Measurements from ENCODE around the gene DOCK7.
"Not testable (repeated sequence)": the region's sequence is repeated elsewhere in the genome, so short reads cannot be mapped to it uniquely, and the experiment has no call there.

The DOCK7 gene

DNA sequence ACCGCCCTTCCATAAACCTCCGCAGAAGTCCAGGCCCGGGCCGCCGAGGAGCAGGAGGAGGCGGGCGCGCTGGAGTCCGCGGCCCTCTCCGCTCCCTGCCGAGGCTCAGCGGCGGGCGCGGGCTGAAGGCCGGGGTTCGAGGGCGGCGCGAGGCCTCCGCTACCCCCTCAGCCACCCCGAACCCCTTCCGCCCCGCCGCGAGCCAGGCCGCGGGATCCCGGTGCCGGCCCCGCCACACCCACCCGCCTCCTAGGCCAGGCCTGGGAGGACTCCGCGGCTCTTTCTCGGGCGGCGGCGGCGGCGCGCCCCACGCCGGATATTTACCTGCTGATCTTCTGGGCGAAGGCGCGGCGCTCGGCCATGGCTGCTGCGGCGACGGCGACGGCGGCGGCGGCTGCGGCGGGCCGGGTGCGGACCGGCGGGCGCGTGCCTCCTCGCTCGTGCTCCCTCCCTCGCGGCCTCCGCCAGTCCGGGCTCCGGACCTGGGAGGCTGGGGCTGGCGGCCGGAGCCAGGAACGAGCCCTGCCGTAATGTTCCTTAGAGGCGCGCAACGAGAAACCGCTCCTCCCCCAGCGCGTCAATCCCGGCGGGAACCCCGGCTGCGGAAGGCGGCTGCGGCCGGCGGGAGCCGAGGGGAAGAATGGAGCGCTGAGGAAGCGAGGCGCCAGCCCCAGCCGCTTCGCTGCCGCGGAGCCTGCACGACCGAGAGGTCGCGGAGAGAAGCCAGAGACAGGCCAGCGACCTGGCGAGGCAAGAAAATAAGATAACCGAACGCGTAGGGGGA is at the start of gene DOCK7:
Gene DOCK7, minus strand, starts transcription at position 484 of the 784 bp plus-strand sequence. Its CDS starts 122 bp downstream, at position 362.
- no peak for DNase-seq

DNA sequence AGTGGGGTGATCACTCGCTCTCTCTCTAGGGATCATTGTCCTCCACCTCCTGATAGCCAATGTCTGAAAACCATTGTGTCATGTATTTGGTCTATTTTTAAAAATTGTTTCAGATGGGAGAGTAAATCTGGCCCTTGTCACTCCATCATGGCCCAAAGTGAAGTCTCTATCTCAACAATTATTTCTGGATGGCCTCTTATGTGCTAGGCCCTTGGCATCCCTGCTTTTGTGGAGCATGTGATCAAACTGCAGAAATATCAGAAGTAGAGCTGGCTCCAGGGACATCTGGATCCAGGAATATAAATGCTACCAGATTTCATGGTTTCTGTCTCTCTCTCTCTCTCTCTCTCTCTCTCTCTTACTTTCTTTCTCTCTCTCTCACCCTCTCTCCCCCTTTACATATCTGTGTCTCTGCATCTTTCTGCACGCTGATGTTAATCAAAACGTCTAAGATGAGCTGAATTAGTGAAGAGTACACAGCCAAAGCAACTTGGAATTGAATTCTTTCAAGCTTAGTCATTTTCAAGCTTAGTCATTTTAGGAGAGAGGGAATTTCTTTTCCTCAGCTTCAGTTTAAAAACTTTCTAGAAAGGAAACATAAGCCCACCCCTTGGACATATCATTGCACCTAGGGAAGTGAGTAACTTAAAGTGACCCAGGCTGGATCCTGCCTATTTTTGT is 47.4 kb upstream of the DOCK7 start:
- no peak for DNase-seq

GRCh38 chr1:62732331-62732730 is 44.1 kb upstream of the DOCK7 start:
- DNase-seq, result no peak

GRCh38 chr1:62728963-62729362 is 40.8 kb upstream of the DOCK7 start:
- DNase-seq, result no peak

- DNase-seq, result no peak
Observed at GRCh38 chr1:62727656-62728407, 39.6 kb upstream of the DOCK7 start.

GRCh38 chr1:62726011-62726442 is 37.8 kb upstream of the DOCK7 start:
- no peak for DNase-seq

- DNase-seq, result no peak
Observed at GRCh38 chr1:62725255-62725654, 37.1 kb upstream of the DOCK7 start.

DNA sequence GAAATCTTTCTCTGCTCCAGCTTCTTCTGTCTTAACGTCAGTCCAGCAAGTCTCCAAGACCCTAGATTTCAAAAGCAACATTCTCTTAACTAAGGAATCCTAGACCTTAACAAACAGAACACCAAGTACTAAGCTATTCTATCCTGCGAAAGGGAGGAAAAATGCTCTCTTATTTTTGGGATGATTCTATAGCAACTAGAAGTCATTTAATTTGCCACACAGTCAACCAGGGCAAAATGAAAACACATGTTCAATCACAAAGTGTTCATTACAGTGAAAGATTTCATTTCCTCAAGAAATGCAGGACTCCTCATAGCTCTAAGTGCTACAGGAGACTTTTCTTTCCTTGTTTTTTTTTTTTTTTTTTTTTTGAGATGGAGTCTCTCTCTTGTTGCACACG is 36.2 kb upstream of the DOCK7 start:
- no peak for DNase-seq

DNA sequence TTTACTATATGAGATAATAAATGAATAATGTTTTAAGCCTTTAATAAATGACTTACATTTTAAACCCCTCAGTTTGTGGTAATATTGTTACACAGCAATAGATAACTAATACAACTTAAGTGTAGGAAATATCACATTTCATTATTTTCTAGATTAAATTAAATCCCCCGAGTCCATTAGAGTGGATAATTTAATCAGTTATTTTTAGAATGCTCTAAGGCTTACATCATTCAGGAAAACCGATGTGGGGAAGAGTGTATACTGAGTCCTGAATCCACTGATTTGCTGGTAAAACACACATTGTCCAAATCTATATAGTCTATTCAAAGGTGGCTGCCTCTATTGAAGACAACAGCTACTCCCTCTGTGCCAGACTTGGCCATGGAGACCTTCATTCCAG is 35.7 kb upstream of the DOCK7 start:
- no peak for DNase-seq

DNA sequence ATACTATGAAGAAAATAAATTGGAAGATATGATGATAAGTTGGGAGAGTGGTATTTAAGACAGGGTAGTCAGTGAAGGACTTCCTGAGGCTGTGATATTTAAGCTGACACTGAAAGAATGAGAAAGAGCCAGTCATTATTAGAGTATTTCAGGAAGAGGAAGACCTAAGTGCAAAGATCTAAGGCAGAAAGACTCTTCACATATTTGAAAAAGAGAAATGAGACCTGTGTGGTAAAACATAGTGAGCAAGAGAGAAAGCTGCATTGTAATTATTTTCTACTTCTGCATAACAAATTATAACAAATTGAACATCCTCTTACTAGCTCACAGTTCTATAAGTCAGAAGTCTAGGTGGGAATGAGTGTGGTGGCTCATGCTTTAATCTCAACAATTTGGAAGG is 34.6 kb upstream of the DOCK7 start:
- peak; percentile 37 for DNase-seq

GRCh38 chr1:62720946-62721554 is 32.9 kb upstream of the DOCK7 start:
- DNase-seq, result no peak

DNA sequence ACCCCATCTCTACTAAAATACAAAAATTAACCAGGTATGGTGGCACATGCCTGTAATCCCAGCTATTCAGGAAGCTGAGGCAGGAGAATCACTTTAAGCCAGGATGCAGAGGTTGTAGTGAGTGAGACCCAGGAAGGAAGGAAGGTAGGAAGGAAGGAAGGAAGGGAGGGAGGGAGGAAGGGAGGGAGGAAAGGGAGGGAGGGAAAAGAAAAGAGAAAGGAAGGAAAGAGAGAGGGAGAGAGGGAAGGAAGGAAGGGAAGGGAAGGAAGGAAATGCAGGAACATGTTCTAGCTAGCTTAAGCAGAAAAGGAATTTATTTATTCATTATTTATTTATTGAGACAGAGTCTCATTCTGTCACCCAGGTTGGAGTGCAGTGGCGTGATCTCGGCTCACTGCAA is 30.2 kb upstream of the DOCK7 start:
- not testable (repeated sequence) for DNase-seq

DNA sequence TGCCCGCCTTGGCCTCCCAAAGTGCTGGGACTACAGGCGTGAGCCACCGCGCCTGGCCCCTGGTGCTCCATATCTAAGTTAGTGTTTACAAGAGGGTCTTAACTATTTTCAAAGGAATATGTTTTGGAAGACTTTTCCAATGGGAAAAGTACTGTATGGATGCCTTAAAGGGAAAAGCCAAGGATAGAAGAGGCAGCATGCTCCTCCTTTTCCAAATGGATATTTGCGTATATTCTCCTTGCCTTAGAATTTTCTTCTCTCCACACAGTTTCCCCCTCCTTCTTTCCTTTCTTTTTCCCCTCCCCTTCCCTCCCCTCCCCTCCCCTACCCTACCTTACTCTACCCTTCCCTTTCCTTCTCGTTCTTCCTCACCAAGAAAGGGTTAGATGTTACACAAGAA is 29.3 kb upstream of the DOCK7 start:
- no peak for DNase-seq

DNA sequence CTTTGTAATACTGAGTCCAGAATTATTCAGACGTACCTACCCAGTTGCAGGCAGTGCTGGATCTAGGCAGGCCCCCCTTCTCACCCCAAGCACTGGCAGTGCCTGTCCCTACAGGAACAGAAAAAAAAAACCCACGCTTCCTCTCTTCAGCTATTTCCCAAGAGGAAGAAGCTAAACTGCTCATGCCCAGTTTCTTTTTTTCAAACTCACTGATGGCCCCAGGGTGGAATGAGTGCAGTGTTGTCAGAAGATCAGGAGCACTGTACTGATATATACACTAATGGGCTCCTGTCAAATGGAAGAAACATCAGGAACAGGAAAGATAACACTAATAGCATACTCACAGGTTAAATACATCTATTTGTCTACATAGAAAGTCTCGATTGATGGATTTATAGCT is 28.2 kb upstream of the DOCK7 start:
- no peak for DNase-seq

GRCh38 chr1:62712336-62713243 is 24.4 kb upstream of the DOCK7 start:
- no peak for DNase-seq

GRCh38 chr1:62707744-62708120 is 19.5 kb upstream of the DOCK7 start:
- DNase-seq, result no peak

DNA sequence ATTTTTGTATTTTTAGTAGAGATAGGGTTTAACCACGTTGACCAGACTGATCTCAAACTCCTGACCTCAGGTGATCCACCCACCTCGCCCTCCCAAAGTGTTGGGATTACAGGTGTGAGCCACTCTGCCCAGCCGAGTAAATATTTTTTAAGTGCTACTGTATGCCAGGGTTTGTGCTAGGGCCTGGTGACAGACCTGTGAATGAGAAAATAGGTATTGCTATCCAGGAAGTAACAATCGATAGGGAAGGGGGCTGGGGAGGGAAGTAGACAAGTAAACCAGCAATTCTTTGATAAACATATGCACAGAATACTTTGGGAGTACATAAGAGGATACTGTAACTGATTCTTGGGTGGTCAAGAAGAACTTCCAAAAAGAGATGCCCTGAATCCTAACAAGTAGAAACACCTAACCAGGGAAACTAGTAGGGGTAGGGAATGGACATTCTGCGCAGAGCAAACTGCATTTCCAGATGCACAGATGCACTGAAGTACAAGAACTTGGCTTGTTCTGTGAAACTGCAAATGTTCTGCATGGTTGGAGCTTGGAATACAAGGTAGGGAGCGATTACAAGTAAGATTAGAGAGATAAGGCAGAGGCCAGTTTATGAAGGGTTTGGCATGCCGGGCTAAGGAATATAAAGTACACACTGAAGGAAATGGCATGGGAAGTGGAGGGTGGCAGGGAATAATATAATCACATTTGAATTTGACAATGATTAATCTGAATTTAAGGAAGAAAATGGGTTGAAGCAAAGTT is 19.0 kb upstream of the DOCK7 start:
- no peak for DNase-seq

DNA sequence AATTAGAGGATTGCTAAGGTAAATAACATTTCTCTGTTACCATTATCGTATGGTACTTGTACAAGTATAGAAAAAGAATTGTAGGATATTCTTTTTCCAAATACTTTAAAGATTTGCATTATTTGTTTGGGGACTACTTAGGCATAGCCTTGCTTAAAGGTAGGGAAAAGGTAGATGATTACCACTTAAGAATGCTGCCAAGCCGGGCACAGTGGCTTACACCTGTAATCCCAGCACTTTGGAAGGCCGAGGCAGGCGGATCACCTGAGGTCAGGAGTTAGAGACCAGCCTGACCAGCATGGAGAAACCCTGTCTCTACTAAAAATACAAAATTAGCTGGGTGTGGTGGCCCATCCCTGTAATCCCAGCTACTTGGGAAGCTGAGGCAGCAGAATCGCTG is 10.0 kb upstream of the DOCK7 start:
- not testable (repeated sequence) for DNase-seq

GRCh38 chr1:62694479-62694878 is 6.3 kb upstream of the DOCK7 start:
- not testable (repeated sequence) for DNase-seq

GRCh38 chr1:62693123-62693522 is 4.9 kb upstream of the DOCK7 start:
- no peak for DNase-seq

DNA sequence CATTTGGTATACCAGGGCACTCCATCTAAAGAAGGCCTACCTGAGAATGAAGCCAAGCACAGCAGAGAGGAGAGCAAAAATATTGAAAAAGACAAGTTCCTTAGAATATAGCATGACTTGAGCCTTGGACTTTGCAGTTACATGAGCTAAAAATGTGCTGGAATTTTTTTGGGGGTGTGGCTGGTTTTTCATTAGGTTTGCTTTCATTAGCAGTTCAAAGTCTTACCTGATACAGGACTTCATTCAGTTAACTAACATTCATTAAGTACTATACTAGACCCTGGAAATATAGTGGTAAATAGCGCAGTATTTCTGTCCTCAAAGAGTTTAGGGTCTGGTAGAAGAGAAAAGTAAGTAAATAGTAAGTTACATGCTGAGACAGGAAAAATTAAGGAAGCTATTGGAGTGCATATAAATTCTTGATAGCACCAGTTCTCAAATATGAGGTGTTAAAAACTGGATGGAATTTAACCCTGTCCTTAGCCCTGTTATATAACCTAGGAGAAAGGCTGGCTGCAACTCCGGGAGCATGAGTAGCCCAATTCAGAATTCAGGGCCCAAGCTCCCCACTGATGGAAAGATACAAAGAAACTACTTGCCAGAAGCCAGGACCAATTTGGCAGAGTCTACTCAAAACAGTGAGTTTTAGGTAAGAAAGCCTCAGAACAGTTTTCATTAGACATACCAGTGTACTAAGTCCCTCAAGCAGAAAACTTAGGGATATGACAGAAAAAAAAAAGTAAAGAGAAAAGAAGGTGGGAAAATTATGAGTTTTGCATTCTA is 3.1 kb upstream of the DOCK7 start:
- DNase-seq, result no peak

All from SIG-M5 (cell line).